CD4-positive, alpha-beta memory T cell (primary cell): Measurements from ENCODE around the gene CDK14. TPM values are rescaled to one million over a fixed set of nuclear protein-coding genes. Genes with fewer than 3 reads are reported as not detected.

Experiments used
- CTCF ChIA-PET: fragments of 350-600 bp; sonication (Branson Sonifier 250); formaldehyde crosslinking; loops from one replicate; lab custom pipeline; 2021; ENCODE audit warnings: inconsistent platforms; ENCODE audit not compliant: partially characterized antibody; lab: Charles Lee
- POLR2A ChIA-PET: fragments of 350-600 bp; sonication (Branson Sonifier 250); formaldehyde crosslinking; loops from one replicate; lab custom pipeline; 2021; ENCODE audit not compliant: partially characterized antibody; lab: Charles Lee
- DNase-seq, 5 donors: peaks; one replicate each; pipeline versions ENCODE4 v3.0.0 to v3.0.0-alpha.2; 2020 to 2022; ENCODE audit warnings: mixed read lengths in 1 of 5
- H3K27ac ChIP-seq: one replicate; pipeline ENCODE4 v1.7.0; 2013; ENCODE audit warnings: low read depth, low read length
- H3K27me3 ChIP-seq: 2 replicates; pipeline ENCODE4 v1.7.0; 2013; ENCODE audit warnings: mild to moderate bottlenecking, low read length, moderate library complexity; ENCODE audit not compliant: insufficient read depth
- H3K36me3 ChIP-seq: 2 replicates; pipeline ENCODE4 v1.7.0; 2013; ENCODE audit warnings: mild to moderate bottlenecking, low read length, moderate library complexity; ENCODE audit not compliant: insufficient read depth
- H3K4me1 ChIP-seq: 2 replicates; pipeline ENCODE4 v1.7.0; 2013; ENCODE audit warnings: mild to moderate bottlenecking, low read length, moderate library complexity; ENCODE audit not compliant: insufficient read depth
- H3K4me3 ChIP-seq, 2 donors: one replicate each; pipeline ENCODE4 v1.7.0; 2013; ENCODE audit warnings: low read length in 2 of 2, mild to moderate bottlenecking in 1 of 2
- H3K9me3 ChIP-seq, 2 donors: one replicate each; pipeline ENCODE4 v1.7.0; 2013; ENCODE audit warnings: low read length in 2 of 2, control low read depth in 1 of 2; ENCODE audit not compliant: control insufficient read depth in 1 of 2
- H3K27ac Mint-ChIP-seq, 7 donors: one replicate each; pipeline ENCODE4 v1.8.0; 2020 to 2021; ENCODE audit warnings: mixed read lengths in 7 of 7, mild to moderate bottlenecking in 6 of 7, inconsistent platforms in 3 of 7, moderate library complexity in 3 of 7
- H3K27me3 Mint-ChIP-seq, 2 donors: one replicate each; pipeline ENCODE4 v1.8.0; 2020 to 2021; ENCODE audit warnings: mixed read lengths in 2 of 2
- H3K36me3 Mint-ChIP-seq, 2 donors: one replicate each; pipeline ENCODE4 v1.8.0; 2020 to 2021; ENCODE audit warnings: mixed read lengths in 2 of 2, inconsistent platforms in 1 of 2, mild to moderate bottlenecking in 1 of 2
- H3K4me1 Mint-ChIP-seq, 4 donors: one replicate each; pipeline ENCODE4 v1.8.0; 2020 to 2021; ENCODE audit warnings: mixed read lengths in 4 of 4, mild to moderate bottlenecking in 1 of 4
- H3K4me3 Mint-ChIP-seq, 8 donors: one replicate each; pipeline ENCODE4 v1.8.0; 2020 to 2021; ENCODE audit warnings: mixed read lengths in 8 of 8, mild to moderate bottlenecking in 7 of 8, moderate library complexity in 6 of 8, inconsistent platforms in 3 of 8
- H3K9me3 Mint-ChIP-seq, 8 donors: one replicate each; pipeline ENCODE4 v1.8.0; 2020 to 2021; ENCODE audit warnings: mixed read lengths in 8 of 8, mild to moderate bottlenecking in 5 of 8, inconsistent platforms in 3 of 8, moderate library complexity in 1 of 8
- intact Hi-C: fragments of 100-400 bp; cut with micrococcal nuclease; formaldehyde crosslinking; loops from one replicate; pipeline ENCODE4 v1.15.1; 2023
- polyA plus RNA-seq, 2 donors: library from polyadenylated mRNA; unstranded; fragments of 300-500 nt; fragmentation: Illumina TruSeq; gene quantifications; one replicate each; pipeline ENCODE4 v1.2.3, GENCODE V29; 2021
- total RNA-seq, 2 experiments: library from RNA; stranded (reverse); gene quantifications; one replicate each; pipeline ENCODE4 v1.2.3, GENCODE V29; 2021

The CDK14 gene
- total and polyA plus RNA-seq, 4 experiments from 2014 or later: 0.47 to 0.81 (median 0.70) TPM; not detected in 1

DNA sequence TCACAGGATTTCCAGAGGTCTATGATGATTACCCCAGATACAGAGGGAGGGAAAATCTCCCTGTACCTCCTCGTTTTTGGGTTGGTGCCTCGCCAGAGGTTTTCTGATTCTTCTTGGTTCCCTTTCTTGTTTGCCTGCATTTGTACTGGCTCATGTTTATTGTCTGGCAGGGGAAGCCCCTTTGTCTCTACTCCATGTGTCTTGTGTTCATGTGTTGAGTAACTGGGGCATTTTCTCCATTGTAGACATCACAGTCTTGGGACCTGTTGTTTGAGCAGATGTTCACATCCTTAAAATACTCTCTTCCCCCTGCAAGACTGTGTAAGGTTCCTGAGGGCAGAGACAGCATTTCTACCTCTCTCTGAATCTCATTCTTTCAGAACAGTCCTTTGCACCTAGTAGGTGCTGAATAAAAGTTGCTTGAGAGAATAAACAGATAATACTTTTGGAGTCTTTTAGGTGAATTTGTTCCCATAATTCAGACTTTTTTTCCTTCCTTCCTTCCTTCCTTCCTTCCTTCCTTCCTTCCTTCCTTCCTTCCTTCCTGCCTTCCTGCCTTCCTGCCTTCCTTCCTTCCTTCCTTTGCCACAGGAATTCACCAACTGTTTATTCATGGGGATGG is 25.1 kb downstream of the CDK14 start:
- Mint-ChIP-seq H3K36me3 (no peaks in the 10 kb centered on the region), H3K27ac (no peak overlapping the region), H3K4me3 (no peak overlapping the region), H3K9me3 (peaks cover 0 to 2% (median 0%) of the 10 kb centered on the region in 8 donors), H3K4me1 (no peaks in the 10 kb centered on the region), H3K27me3 (peaks cover 0 to 1% of the 10 kb centered on the region in 2 donors)
- H3K27ac ChIP-seq: no peak overlapping the region
- POLR2A ChIA-PET: no interaction called here
- CTCF ChIA-PET: no interaction called here
- no peaks in the 10 kb centered on the region for H3K9me3 ChIP-seq
- H3K4me3 ChIP-seq: no peak overlapping the region
- no peak for DNase-seq
- H3K4me1 ChIP-seq: no peaks in the 10 kb centered on the region
- H3K36me3 ChIP-seq: no peaks in the 10 kb centered on the region
- intact Hi-C loops: no loop called here
- H3K27me3 ChIP-seq: no peaks in the 10 kb centered on the region

GRCh38 chr7:90621747-90622140 is 25.6 kb downstream of the CDK14 start:
- peaks cover 0 to 2% (median 0%) of the 10 kb centered on the region in 8 donors for H3K9me3 Mint-ChIP-seq
- Histone ChIP-seq H3K9me3 (no peaks in the 10 kb centered on the region), H3K27ac (no peak overlapping the region), H3K27me3 (no peaks in the 10 kb centered on the region), H3K36me3 (no peaks in the 10 kb centered on the region), H3K4me1 (no peaks in the 10 kb centered on the region), H3K4me3 (no peak overlapping the region)
- peaks cover 0 to 1% of the 10 kb centered on the region in 2 donors for H3K27me3 Mint-ChIP-seq
- H3K4me1 Mint-ChIP-seq: no peaks in the 10 kb centered on the region
- H3K36me3 Mint-ChIP-seq: no peaks in the 10 kb centered on the region
- CTCF ChIA-PET: no interaction called here
- H3K4me3 Mint-ChIP-seq: no peak overlapping the region
- POLR2A ChIA-PET: no interaction called here
- no peak overlapping the region for H3K27ac Mint-ChIP-seq
- intact Hi-C loops: no loop called here
- no peak for DNase-seq

GRCh38 chr7:90622670-90623069 is 26.5 kb downstream of the CDK14 start:
- no peaks in the 10 kb centered on the region for H3K4me1 Mint-ChIP-seq
- H3K36me3 Mint-ChIP-seq: no peaks in the 10 kb centered on the region
- Histone ChIP-seq H3K4me1 (no peaks in the 10 kb centered on the region), H3K36me3 (no peaks in the 10 kb centered on the region), H3K27me3 (no peaks in the 10 kb centered on the region), H3K27ac (no peak overlapping the region), H3K4me3 (no peak overlapping the region), H3K9me3 (no peaks in the 10 kb centered on the region)
- peaks cover 0 to 1% of the 10 kb centered on the region in 2 donors for H3K27me3 Mint-ChIP-seq
- ChIA-PET POLR2A (no interaction called here), CTCF (no interaction called here)
- H3K27ac Mint-ChIP-seq: no peak overlapping the region
- H3K4me3 Mint-ChIP-seq: no peak overlapping the region
- no peak for DNase-seq
- intact Hi-C loops: no loop called here
- H3K9me3 Mint-ChIP-seq: peaks cover 0 to 2% (median 0%) of the 10 kb centered on the region in 8 donors

GRCh38 chr7:90624225-90624911 is 28.2 kb downstream of the CDK14 start:
- Mint-ChIP-seq H3K9me3 (peaks cover 0 to 2% (median 0%) of the 10 kb centered on the region in 8 donors), H3K27me3 (peaks cover 0 to 1% of the 10 kb centered on the region in 2 donors), H3K4me3 (no peak overlapping the region), H3K36me3 (no peaks in the 10 kb centered on the region), H3K4me1 (no peaks in the 10 kb centered on the region), H3K27ac (no peak overlapping the region)
- Histone ChIP-seq H3K4me1 (no peaks in the 10 kb centered on the region), H3K9me3 (no peaks in the 10 kb centered on the region), H3K4me3 (no peak overlapping the region), H3K27ac (no peak overlapping the region), H3K27me3 (no peaks in the 10 kb centered on the region), H3K36me3 (no peaks in the 10 kb centered on the region)
- CTCF ChIA-PET: no interaction called here
- no peak for DNase-seq
- POLR2A ChIA-PET: no interaction called here
- intact Hi-C loops: no loop called here

DNA sequence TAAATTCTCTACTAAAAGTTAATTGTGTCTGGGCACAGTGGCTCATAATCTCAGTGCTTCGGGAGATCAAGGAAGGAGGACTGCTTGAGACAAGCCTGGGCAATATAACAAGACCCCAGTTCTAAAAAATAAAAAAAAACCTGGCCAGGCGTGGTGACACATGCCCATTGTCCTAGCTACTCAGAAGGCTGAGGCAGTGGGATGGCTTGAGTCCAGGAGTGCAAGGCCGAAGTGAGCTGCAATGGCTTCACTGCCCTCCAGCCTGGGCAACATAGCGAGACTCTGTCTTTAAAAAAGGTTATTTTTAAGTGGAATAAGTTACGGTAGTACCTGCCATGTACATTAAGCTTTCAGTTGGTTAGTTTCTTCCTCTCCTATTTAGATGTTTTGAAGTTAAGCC is 28.9 kb downstream of the CDK14 start:
- intact Hi-C loops: no loop called here
- CTCF ChIA-PET: no interaction called here
- Histone ChIP-seq H3K4me1 (no peaks in the 10 kb centered on the region), H3K27me3 (no peaks in the 10 kb centered on the region), H3K4me3 (no peak overlapping the region), H3K27ac (no peak overlapping the region), H3K36me3 (no peaks in the 10 kb centered on the region), H3K9me3 (no peaks in the 10 kb centered on the region)
- Mint-ChIP-seq H3K27ac (no peak overlapping the region), H3K4me1 (no peaks in the 10 kb centered on the region), H3K36me3 (no peaks in the 10 kb centered on the region), H3K27me3 (peaks cover 0 to 1% of the 10 kb centered on the region in 2 donors), H3K4me3 (no peak overlapping the region), H3K9me3 (peaks cover 0 to 2% (median 0%) of the 10 kb centered on the region in 8 donors)
- POLR2A ChIA-PET: no interaction called here
- no peak for DNase-seq

- no peaks in the 10 kb centered on the region for H3K9me3 ChIP-seq
- no peak overlapping the region for H3K4me3 ChIP-seq
- peaks cover 0 to 1% of the 10 kb centered on the region in 2 donors for H3K27me3 Mint-ChIP-seq
- peaks cover 0 to 2% (median 0%) of the 10 kb centered on the region in 8 donors for H3K9me3 Mint-ChIP-seq
- H3K27ac ChIP-seq: no peak overlapping the region
- no peaks in the 10 kb centered on the region for H3K36me3 Mint-ChIP-seq
- ChIA-PET POLR2A (no interaction called here), CTCF (no interaction called here)
- no peak overlapping the region for H3K27ac Mint-ChIP-seq
- intact Hi-C loops: no loop called here
- no peaks in the 10 kb centered on the region for H3K4me1 ChIP-seq
- H3K27me3 ChIP-seq: no peaks in the 10 kb centered on the region
- no peaks in the 10 kb centered on the region for H3K4me1 Mint-ChIP-seq
- H3K36me3 ChIP-seq: no peaks in the 10 kb centered on the region
- H3K4me3 Mint-ChIP-seq: no peak overlapping the region
- no peak for DNase-seq
Observed at GRCh38 chr7:90625562-90625961, 29.4 kb downstream of the CDK14 start.

GRCh38 chr7:90626013-90626412 is 29.9 kb downstream of the CDK14 start:
- Histone ChIP-seq H3K27ac (no peak overlapping the region), H3K27me3 (no peaks in the 10 kb centered on the region), H3K36me3 (no peaks in the 10 kb centered on the region), H3K4me3 (no peak overlapping the region), H3K9me3 (no peaks in the 10 kb centered on the region), H3K4me1 (no peaks in the 10 kb centered on the region)
- Mint-ChIP-seq H3K9me3 (peaks cover 0 to 2% (median 0%) of the 10 kb centered on the region in 8 donors), H3K4me3 (no peak overlapping the region), H3K27ac (no peak overlapping the region), H3K36me3 (no peaks in the 10 kb centered on the region), H3K4me1 (no peaks in the 10 kb centered on the region), H3K27me3 (peaks cover 0 to 1% of the 10 kb centered on the region in 2 donors)
- ChIA-PET POLR2A (no interaction called here), CTCF (interaction anchor here (0.6 kb wide), 1 partner anchor 283 kb away, joined by 3 read pairs; no protein-coding TSS in a partner anchor)
- DNase-seq: no peak
- intact Hi-C loops: no loop called here
